T-helper 1 cell treated with Interleukin-12 subunit alpha and Interleukin-12 subunit beta and Interleukin-4 antibody, amounts not matched to agents 30 ng/mL and 1 ng/mL, for 36 hours (primary cell): ENCODE data around the gene C3orf70. TPM values are rescaled to one million over a fixed set of nuclear protein-coding genes. Genes with fewer than 3 reads are reported as not detected.

Source experiments
- intact Hi-C: fragments of 100-400 bp; cut with micrococcal nuclease; formaldehyde crosslinking; loops from one replicate; pipeline ENCODE4 v1.15.1; 2024
- total RNA-seq: library from RNA; stranded (reverse); gene quantifications from 2 replicates; pipeline ENCODE4 v1.2.3, GENCODE V29; 2022

The C3orf70 gene
- total RNA-seq, 1 donor from 2014 or later: 0.10 TPM

GRCh38 chr3:185087419-185087818 is 65.4 kb downstream of the C3orf70 start:
- intact Hi-C loops: no loop called here

DNA sequence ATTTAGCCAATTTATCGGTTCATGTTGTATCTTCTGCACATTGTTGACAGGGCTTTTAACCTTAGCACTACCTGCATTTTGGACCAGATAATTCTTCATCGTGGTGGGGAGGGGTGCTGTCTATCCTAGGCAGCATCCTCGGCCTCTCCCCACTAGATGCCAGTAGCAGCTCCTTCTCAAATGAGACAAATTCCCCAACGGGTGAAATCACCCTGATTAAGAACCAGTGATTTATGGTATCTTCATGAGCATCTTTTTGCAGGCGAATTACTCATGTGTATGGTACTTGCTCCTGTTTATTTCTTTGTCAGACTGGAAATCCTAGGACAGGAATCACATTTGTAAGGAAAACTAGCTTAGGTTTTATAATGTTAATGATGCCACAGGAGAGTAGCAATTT is 68.0 kb downstream of the C3orf70 start:
- intact Hi-C loops: no loop called here

DNA sequence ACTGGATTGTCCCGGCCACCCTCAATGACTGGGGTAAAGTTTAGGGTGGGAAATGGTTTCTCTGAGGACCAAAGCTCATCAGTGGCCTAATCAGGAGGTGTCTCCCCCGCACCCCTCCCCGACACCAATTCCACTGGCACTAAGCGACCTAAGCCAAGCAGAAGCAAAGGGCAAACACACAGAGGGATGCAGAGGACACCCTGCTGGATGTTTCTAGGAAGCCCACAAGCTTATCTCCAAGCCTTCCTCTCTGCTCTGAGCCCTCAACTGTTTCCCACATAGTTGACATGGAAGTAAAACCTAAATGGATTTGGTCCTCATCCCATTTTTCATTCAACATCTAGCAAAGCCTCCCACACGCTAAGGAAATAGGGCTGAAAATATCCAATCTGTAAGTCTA is 68.5 kb downstream of the C3orf70 start:
- intact Hi-C loops: no loop called here

DNA sequence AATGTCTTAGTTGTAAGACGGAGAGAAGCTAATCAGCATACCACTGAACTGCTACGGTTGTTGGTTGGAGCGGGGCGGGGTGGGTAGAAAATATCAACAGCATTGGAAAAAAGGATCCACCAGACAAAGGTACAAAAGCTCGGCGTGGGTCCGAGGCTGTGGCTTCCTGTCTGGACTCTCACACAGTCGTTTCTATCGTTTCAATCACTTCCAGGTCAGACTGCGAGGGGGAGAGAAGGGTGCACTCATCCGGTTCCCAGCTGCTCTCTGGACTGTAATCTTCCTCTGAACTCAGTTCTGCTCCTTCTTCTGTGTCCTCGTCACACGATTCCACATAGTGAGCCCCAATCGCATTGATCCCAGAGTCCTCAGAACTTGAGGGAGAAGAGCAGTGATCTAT is 70.0 kb downstream of the C3orf70 start:
- intact Hi-C loops: no loop called here

- intact Hi-C loops: no loop called here
These were observed 70.7 kb downstream of the C3orf70 start for GRCh38 chr3:185082149-185082548.

- intact Hi-C loops: no loop called here
These were observed 71.3 kb downstream of the C3orf70 start for GRCh38 chr3:185081521-185081920.

DNA sequence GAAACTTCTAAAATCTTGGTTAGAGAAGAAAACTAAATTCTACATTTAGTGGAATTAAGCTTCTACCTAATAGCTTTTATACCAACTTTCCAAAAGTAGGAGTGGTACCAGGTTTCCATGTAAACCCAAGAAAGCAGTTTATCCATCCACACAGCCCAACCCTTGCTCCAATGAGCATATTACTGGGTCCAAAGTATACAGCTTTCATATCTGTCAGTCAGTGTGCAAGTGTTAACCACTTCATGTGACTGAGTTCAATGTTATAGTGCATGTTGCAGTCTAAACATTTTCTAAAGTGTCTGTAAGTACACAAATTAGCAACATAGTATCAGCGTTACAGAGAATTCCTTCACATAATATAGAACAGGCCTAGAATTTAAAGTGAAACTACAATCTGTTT is 73.2 kb downstream of the C3orf70 start:
- intact Hi-C loops: no loop called here

DNA sequence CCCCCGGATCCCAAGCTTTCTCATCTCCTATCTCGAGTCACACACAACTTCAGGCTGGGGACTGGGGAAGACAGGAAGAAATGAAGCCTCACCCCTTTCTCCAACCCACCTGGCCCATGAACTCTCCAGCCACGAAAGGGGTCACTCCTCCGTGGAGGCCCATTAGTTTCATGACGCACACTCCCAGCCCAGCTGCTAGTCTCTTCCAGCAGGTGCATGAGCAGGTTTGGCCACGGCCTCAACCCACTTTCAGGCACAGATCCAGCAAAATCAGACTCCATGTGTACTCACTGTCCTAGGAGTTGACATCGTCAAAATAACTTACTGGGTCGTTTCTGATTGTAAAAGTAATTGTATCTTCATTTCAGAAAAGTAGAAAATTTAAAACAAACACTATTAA is 76.6 kb downstream of the C3orf70 start:
- intact Hi-C loops: no loop called here

DNA sequence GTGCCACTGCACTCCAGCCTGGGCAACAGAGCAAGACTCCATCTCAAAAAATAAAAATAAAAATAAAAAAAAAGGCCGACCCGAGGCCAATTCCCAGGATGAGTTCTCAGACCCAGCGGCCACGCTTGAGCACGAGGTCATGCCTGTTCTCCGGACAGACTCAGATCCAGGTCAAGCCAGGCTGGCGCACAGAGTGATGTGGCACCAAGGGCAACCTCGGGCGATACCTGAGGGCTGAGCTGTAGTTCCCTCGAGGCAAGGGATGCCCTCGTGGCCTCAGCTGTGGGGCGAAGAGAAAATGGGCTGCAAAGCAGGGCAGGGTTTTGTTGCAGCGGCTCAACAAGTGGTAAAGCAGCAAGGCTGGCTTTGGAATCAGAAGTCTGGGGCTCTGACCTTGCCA is 77.3 kb downstream of the C3orf70 start:
- intact Hi-C loops: no loop called here

DNA sequence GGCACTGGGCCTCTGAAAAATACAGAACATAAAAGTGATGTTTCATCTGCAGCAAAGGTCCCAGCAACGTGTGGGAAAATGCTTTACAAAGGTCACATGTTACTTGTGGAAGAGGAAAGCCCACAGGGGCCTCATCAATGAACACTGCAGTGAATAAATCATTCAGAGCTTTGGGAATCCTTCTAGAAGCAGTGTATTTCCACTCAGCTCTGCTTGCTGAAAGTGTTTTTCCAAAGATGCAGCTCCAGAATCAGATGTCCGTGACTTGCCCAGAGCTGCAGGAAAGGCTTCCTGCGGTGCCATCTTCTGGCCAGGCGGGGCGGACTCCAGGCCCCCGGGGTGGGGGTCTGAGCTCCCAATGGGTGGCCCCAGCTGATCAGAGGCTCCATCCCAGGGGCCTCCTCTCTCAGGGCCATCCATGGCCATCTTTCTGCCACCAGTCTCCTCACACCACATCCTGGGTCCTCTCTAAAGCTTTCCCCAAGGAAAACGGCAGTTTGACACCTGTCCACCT is 81.5 kb downstream of the C3orf70 start:
- intact Hi-C loops: no loop called here

- intact Hi-C loops: no loop called here
These were observed 82.2 kb downstream of the C3orf70 start for GRCh38 chr3:185070491-185071286.

DNA sequence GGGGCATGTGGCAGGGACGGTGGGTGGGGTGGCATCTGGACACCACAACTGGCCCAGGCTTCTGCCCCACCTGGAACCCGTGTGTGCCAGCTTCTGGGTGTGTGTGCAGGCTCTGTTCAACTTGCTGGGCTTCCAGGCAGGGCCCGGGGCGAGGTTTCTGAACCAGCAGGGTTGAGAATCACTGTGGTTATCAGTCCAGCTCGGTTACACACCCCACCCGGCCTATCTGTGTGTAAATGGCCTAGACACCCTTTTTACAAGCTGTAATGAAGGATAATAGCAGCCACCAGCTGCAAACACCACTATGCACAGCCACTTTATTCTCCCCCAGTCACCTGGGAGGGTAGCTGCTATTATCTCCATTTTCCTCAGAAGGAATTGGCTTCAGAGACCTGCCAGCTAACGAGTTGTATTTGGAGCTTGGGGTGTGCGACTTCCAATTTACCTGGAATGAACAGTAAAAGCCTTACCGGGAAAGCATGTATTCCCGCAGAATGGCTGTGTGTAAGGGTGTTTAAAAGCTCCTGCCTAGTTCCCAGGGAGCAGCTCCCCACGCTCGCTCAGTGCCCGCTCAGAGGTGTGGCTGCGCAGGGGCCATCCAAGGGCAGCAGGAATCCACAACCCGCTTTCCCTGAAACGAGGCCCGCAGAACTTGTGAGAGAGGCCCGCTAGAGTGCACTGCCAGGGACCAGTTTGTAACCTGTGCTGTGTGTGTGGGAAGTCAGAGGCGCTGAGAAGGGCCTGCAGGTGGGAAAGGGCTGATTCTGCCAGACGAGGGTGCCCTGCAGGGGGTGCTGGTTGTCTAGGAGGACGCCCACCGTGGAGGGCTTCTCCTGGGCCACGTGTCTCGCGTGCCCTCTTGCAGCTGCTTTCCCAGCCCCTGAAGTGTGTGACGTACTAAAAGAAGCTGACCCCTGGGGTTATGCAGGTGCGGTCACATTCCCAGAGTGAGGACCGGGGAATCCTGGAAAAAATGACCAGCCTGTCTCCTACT is 83.5 kb downstream of the C3orf70 start:
- intact Hi-C loops: no loop called here

DNA sequence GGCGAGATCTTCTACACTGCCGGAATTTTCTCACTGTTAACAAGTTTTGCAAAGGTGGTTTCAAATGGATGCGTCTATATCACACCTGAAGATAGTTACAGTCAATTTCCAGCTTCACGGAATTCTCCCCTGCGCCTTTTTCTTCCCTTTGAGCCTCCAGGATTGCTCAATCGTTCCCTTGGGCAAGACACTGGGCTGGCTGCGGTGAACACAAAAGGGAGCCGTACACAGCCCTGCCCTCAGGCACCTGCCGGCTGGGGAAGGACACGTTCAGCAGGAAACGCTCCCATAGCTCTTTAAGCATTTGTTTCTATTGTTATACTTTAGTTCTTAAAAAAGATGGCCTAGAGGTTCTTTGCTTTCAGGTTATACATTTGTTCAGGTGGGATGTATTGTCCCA is 85.7 kb downstream of the C3orf70 start:
- intact Hi-C loops: no loop called here

GRCh38 chr3:185066251-185066650 is 86.6 kb downstream of the C3orf70 start:
- intact Hi-C loops: no loop called here

GRCh38 chr3:185065059-185065458 is 87.8 kb downstream of the C3orf70 start:
- intact Hi-C loops: no loop called here

DNA sequence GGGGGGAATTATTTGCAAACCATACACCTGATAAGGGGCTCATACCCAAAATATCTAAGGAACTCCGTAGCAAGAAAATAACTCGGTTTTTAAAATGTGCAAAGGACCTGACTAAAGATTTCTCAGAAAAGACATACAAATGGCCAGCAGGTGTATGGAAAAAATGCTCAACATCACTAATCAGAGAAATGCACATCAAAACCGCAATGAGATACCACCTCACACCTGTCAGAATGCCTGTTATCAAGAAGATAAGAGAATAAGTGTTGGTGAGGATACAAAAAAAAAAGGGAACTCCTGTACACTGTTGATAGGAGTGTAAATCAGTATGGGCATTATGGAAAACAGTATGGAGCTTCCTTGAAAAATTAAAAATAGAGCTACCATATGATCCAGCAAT is 89.4 kb downstream of the C3orf70 start:
- intact Hi-C loops: no loop called here

GRCh38 chr3:185062191-185062590 is 90.7 kb downstream of the C3orf70 start:
- intact Hi-C loops: no loop called here

DNA sequence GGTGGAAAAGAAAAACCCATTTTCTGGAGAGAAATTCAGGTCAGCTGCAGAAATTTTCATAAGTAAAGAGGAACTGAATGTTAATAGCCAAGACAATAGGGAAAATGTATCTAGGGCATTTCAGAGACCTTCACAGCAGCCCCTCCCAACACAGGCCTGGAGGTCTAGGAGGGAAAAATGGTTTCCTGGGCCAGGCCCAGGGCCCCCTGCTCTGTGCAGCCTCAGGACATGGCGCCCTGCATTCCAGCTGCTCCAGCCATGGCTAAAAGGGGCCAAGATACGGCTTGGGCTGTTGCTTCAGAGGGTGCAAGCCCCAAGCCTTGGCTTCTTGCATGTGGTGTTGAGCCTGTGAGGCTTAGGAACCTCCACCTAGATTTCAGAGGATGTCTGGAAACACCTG is 92.2 kb downstream of the C3orf70 start:
- intact Hi-C loops: no loop called here

DNA sequence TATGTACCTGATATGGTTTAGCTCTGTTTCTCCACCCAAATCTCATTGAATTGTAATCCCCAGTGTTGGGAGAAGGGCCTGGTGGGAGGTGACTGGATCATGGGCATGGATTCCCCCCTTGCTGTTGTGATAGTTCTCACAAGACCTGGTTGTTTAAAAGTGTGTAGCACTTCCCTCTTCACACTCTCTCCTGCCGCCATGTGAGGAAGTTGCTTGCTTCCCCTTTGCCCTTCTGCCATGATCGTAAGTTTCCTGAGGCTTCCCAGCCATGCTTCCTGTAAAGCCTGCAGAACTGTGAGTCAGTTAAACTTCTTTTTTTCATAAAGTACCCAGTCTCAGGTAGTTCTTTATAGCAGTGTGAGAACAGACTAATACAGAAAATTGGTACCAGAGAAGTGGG is 93.1 kb downstream of the C3orf70 start:
- intact Hi-C loops: no loop called here

- intact Hi-C loops: no loop called here
These were observed 94.1 kb downstream of the C3orf70 start for GRCh38 chr3:185058796-185059195.

DNA sequence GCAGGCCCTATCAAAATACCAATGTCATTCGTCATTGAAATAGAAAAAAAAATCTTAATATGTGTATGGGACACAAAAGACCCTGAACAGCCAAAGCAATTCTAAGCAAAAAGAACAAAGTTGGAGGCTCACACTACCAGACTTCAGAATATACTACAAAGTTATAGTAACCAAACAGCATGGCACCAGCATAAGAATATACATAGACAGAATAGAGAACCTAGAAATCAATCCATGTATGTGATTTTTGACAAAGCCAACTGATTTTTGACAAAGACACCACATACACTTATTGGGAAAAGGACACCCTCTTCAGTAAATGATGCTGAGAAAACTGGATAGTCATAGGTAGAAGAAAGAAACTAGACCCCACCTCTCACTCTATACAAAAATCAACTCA is 95.0 kb downstream of the C3orf70 start:
- intact Hi-C loops: no loop called here

DNA sequence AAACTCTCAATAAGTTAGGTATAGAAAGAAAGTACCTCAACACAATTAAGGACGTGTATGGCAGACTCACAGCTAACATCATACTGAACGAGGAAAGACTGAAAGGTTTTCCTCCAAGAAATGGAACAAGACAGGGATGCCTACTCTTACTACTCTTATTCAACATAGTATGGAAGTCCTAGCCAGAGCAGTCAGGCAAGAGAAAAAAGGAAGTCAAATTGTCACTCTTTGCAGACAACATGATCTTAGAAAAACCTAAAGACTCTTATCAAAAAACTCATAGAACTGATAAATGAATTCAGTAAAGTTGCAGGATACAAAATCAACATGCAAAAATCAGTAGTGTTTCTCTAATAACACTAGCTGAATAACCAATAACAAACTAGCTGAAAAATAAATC is 96.0 kb downstream of the C3orf70 start:
- intact Hi-C loops: no loop called here
